AG09319 (cell line): ENCODE results near the gene CDA.

Experiments used
- DNase-seq: peaks from one replicate; pipeline ENCODE4 v3.0.0-alpha.2; 2010; ENCODE audit warnings: low read depth; ENCODE audit errors: extremely low read depth
- TF ChIP-seq, protein P1 (sequence below): IDR thresholded peaks from 2 replicates; pipeline ENCODE4 v1.5.1; 2011; ENCODE audit warnings: low read depth, mild to moderate bottlenecking, inconsistent platforms, low read length, moderate library complexity

The CDA gene

DNA sequence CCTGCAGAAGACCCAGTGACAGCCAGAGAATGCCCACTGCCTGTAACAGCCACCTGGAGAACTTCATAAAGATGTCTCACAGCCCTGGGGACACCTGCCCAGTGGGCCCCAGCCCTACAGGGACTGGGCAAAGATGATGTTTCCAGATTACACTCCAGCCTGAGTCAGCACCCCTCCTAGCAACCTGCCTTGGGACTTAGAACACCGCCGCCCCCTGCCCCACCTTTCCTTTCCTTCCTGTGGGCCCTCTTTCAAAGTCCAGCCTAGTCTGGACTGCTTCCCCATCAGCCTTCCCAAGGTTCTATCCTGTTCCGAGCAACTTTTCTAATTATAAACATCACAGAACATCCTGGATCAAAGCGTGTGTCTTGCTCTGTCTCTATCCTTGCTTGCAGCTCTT lies 29.7 kb downstream of the CDA start:
- TF ChIP-seq, protein P1, sequence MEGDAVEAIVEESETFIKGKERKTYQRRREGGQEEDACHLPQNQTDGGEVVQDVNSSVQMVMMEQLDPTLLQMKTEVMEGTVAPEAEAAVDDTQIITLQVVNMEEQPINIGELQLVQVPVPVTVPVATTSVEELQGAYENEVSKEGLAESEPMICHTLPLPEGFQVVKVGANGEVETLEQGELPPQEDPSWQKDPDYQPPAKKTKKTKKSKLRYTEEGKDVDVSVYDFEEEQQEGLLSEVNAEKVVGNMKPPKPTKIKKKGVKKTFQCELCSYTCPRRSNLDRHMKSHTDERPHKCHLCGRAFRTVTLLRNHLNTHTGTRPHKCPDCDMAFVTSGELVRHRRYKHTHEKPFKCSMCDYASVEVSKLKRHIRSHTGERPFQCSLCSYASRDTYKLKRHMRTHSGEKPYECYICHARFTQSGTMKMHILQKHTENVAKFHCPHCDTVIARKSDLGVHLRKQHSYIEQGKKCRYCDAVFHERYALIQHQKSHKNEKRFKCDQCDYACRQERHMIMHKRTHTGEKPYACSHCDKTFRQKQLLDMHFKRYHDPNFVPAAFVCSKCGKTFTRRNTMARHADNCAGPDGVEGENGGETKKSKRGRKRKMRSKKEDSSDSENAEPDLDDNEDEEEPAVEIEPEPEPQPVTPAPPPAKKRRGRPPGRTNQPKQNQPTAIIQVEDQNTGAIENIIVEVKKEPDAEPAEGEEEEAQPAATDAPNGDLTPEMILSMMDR = no peak
- DNase-seq = no peak

DNA sequence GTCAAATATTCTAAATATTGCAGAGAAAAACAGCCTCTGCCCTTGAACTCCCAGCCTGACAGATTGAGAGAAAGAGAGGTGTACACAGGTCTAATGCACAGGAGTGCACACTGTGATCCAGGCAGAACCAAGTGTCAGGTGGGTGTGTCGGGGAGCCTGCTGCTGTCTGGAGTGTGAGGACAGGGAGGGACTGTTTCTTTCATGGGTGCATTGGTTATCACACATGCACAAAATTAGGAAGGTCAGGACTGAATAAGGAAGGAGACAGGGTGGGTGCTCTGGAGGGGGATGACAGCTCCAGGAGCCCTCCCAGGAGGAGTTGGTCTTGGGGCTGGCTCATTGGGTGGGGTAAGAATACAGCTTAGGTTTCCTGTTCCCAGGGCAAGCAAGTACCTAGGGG lies 31.1 kb downstream of the CDA start:
- DNase-seq = no peak
- TF ChIP-seq, protein P1 = no peak

DNA sequence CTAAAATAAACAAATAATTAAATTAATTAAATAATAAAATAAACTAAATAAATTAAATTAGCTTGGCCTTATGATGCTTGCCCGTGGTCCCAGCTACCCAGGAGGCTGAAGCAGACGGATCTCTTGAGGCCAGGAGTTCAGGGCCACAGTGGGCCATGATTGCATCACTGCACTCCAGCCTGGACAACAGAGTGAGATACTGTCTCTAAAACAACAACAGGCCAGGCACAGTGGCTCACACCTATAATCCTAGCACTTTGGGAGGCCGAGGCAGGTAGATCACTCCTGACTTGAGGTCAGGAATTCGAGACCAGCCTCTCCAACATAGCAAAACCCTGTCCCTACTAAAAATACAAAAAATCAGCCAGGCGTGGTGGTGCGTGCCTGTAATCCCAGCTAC lies 32.1 kb downstream of the CDA start:
- TF ChIP-seq, protein P1 = no peak
- DNase-seq = no peak

DNA sequence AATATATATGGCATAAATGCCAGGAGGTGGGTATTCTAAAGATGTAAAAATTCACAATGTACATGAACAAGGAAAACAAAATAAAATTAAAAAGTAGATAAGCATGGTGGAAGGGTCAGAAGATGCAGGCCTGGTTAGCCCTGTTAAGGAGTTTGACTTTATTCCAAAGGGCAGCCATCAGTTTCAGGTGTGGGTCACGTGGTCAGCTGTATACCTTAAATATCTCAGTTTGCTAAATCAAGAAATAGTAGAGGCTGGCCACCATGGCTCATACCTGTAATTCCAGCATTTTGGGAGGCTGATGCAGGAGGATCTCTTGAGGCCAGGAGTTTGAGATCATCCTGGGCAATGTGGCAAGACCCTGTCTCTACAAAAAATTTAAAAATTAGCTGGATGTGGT lies 35.8 kb downstream of the CDA start:
- TF ChIP-seq, protein P1 = no peak
- DNase-seq = no peak

DNA sequence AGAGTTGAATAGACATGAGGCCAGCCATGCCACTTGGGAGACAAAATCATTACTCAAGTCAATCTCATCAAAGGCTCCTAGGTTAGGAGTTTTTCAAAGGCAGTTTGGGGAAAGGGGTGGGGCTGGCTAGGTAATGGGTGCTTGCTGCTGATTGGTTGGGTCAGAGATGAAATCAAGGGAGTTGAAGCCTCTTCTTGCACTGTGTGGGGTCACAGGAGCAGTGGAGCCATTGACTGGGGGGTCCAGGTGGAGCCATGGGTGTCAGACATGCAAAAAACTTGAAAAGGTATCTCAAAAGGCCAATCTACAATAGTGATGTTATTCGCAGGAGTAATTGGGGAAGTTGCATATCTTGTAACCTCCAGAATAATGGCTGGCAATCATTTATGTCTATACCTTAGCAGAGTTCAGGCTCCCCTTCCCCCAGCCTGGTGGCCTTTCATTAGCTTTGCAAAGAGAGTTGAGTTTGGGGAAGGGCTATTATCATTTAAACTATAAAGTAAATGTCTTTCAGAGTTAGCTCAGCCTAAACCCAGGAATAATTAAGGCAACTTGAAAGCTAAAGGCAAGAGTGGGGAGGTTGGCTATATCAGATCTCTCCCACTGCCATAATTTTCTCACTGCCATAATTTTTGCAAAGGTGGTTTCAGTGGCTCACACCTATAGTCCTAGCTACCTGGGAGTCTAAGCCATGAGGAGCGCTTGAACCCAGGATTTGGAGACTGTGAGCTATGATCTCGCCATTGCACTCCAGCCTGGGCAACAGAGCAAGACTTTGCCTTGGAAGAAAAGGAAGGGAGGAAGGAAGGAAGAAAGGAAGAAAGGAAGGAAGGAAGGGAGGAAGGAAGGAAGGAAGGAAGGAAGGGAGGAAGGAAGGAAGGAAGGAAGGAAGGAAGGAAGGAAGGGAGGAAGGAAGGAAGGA lies 36.5 kb downstream of the CDA start:
- TF ChIP-seq, protein P1 = no peak
- DNase-seq = no peak

DNA sequence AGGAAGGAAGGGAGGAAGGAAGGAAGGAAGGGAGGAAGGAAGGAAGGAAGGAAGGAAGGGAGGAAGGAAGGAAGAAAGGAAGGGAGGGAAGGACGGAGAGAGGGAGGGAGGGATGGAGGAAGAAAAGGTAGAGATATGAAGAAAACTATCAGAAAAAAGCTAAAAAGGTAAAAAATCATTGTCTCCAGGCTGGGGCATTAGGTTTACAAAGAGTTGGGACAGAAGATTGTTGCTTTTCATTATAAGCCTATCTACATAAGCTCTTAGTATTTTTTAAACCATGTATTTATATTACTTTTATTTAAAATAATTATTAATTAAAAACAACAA lies 37.2 kb downstream of the CDA start:
- TF ChIP-seq, protein P1 = no peak
- DNase-seq = no peak

DNA sequence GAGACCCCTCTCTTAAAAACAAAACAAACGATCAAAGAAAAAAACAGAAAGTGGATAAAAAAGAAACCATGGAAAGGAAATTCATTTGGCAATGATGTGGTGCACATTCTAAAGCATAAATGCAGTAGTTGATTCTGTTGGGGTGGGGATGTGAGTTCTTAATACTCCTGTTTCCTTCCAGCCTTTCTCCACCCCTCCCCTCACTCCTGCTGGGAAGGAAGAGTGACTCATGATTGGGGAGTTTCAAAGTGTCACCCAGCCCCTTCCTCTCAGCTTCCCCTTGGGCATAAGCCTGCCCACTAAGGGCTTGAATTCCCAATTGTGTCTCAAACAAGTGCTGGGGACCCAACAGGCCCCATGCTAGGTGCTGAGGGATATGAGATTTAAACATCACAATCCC lies 37.6 kb downstream of the CDA start:
- TF ChIP-seq, protein P1 = no peak
- DNase-seq = no peak
